Stimulated activated CD8-positive, alpha-beta memory T cell treated with anti-CD3 and anti-CD28 coated beads, Interleukin-7, amount 100 ng/mL, for 4 hours (primary cell): ENCODE data around the gene TRO.

Source experiments
- DNase-seq, 2 donors: peaks; one replicate each; pipeline ENCODE4 v3.0.0-alpha.2; 2020; ENCODE audit warnings: low read depth in 2 of 2

The TRO gene

GRCh38 chrX:54964766-54965497 is 44.3 kb downstream of the TRO start:
- no peak for DNase-seq

GRCh38 chrX:54977387-54977786 is 56.8 kb downstream of the TRO start:
- no peak for DNase-seq

DNA sequence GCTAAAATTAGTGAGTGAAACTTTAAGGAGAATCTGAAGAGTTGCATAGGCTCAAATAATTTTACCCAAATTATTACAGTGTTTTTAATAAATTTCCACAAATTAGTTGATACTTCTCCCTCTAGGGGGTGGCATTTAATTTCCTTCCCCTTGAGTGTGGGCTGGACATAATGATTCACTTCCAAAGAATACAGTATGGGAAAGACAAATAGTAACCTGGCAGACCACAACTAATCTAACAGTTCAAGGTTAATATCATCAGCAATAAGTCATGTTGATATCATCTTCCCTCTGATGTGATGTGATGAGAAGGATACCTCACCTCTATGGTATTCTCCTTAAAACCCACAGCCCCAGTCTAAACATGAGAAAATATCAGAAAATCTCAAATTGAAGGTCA is 57.8 kb downstream of the TRO start:
- no peak for DNase-seq

DNA sequence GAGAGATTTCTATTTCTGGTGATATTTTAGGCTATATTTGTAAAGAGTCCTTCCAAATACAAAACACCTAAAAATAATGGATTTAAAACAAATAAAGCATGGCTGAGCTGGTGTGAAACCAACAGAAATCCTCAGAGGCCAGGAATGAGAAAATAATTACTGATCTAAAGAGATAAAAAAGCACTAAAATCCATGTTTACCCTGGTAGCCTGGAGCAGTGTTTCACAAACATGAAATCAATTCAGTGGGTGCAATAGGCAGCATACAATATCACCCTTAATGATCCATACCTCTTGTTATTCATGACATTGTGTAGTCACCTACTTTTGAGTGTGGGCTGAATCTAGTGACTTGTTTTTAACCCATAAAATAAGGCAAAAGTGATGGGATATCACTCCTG is 58.8 kb downstream of the TRO start:
- no peak for DNase-seq

- no peak for DNase-seq
Measured at GRCh38 chrX:54980334-54980733, 59.7 kb downstream of the TRO start.
